Measurements from ENCODE around the gene FBXO15. TPM values are rescaled to one million over a fixed set of nuclear protein-coding genes. Genes with fewer than 3 reads are reported as not detected.

FBXO15 gene
- total and polyA plus RNA-seq, 2 donors (not counting 3 experiments of a cell fraction or from before 2014, with no cell fraction given), result not detected

DNA sequence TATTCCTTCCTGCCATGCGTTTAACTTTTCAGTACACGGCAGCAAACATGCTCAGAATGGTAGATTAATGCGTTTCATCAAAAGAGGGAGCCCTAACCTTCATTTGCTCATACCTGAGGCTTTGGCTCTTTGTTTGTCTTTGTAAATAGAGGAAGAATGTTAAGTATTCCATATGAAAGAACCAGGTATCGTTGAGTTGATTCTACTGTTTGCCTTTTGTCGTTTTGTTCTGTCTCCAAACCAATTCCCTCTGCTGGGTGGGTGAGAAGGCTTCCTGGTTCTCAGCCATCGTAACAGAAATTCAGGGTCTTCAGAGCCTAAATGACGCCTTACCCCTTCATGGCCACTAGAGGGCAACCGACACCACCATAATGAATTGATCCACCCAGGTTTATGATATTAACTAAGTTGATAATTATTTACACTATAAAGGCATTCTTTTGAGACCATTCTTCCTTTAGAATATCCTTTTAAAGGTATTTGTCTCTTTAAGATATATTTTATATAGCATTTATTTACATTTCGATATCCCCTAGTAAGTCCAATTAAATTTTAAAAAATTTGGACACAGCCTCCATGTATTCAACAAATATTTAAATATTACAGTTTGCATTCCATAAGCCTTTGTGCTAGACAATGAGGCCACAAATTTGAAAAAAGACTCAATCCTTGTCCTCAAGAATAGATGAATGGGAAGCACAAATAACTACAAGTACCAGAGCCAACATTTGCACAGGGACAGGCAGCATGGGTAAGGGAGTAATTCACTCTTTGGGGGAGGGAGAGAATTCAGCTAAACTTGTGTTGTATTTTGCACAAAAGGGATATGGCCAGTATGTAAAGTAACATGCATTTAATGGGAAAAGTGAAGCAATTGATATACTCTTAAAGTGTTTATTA, 48.8 kb upstream of the FBXO15 start:
- H4K20me1 ChIP-seq (replicated peaks; ENCODE audit: control insufficient read depth, extremely low read depth, insufficient read depth, low read length), result no peaks in the 10 kb centered on the region
- H3K27ac ChIP-seq (ENCODE audit: insufficient read depth, low read depth, low read length), result no peak overlapping the region
- no TSS peak for BruUV-seq (replicated peaks)
- no peaks in the 10 kb centered on the region for H3K79me2 ChIP-seq (ENCODE audit: control insufficient read depth, insufficient read depth, low read length)
- H3K9me1 ChIP-seq (replicated peaks; ENCODE audit: control insufficient read depth, extremely low read depth, insufficient read depth, low read length), result no peaks in the 10 kb centered on the region
- H3K9me3 ChIP-seq (replicated peaks; ENCODE audit: control insufficient read depth, insufficient read depth, low read length), result no peaks in the 10 kb centered on the region
- CTCF ChIA-PET, result interaction anchor here (1.0 to 4.5 kb wide), 11 partner anchors 12 to 355 kb away, joined by 3 to 130 read pairs (median 4); partner anchors contain the start of gene CNDP2
- peak overlapping the region; percentile 93 for H3K4me2 ChIP-seq (ENCODE audit: insufficient read depth, low read length)
- intact Hi-C loops (cut with micrococcal nuclease) (loop anchor here (1.0 to 5.0 kb wide), 6 partner anchors 96 to 1434 kb away; partner anchors contain the start of gene CYB5A), dilution Hi-C loops (cut with MboI; ENCODE audit: extremely low pct_ligation_motif_present, low sequenced_read_pairs) (no loop called here)
- DNase-seq (ENCODE audit: low read depth, low spot score) (peak; percentile 78), FAIRE-seq (peak; percentile 87)
- POLR2A ChIA-PET, result no interaction called here
- peak overlapping the region; percentile 97 for H2AFZ ChIP-seq (ENCODE audit: low read depth, low read length)
- TF ChIP-seq POLR2A (IDR thresholded peaks at IDR 0.05; ENCODE audit: low read depth, low read length) (no peak), POLR2AphosphoS5 (IDR thresholded peaks at IDR 0.05; ENCODE audit: insufficient read depth, low read depth, low read length) (no peak)
- TF ChIP-seq, protein P1, sequence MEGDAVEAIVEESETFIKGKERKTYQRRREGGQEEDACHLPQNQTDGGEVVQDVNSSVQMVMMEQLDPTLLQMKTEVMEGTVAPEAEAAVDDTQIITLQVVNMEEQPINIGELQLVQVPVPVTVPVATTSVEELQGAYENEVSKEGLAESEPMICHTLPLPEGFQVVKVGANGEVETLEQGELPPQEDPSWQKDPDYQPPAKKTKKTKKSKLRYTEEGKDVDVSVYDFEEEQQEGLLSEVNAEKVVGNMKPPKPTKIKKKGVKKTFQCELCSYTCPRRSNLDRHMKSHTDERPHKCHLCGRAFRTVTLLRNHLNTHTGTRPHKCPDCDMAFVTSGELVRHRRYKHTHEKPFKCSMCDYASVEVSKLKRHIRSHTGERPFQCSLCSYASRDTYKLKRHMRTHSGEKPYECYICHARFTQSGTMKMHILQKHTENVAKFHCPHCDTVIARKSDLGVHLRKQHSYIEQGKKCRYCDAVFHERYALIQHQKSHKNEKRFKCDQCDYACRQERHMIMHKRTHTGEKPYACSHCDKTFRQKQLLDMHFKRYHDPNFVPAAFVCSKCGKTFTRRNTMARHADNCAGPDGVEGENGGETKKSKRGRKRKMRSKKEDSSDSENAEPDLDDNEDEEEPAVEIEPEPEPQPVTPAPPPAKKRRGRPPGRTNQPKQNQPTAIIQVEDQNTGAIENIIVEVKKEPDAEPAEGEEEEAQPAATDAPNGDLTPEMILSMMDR (IDR thresholded peaks at IDR 0.05; ENCODE audit: extremely low read depth in 1 of 2, insufficient read depth in 1 of 2, low read depth in 1 of 2, low read length in 2 of 2), result peak; percentile 62 to 86
- H3K4me1 ChIP-seq (ENCODE audit: control insufficient read depth, extremely low read depth, insufficient read depth, low read length), result no peaks in the 10 kb centered on the region
- H3K36me3 ChIP-seq (ENCODE audit: control insufficient read depth in 2 of 2, extremely low read depth in 1 of 2, insufficient read depth in 2 of 2, low read length in 2 of 2), result no peaks in the 10 kb centered on the region
- peak overlapping the region in 2 of 3 experiments; percentile 14 to 48 for H3K4me3 ChIP-seq (replicated peaks in 1 of 3; ENCODE audit: insufficient read depth in 1 of 3, low read depth in 1 of 3, low read length in 3 of 3)
- H3K9ac ChIP-seq (replicated peaks; ENCODE audit: extremely low read depth, insufficient read depth, low read length), result no peak overlapping the region
- peaks cover 0 to 3% of the 10 kb centered on the region in 2 experiments for H3K27me3 ChIP-seq (ENCODE audit: control insufficient read depth in 2 of 2, insufficient read depth in 2 of 2, low read length in 2 of 2)

DNA sequence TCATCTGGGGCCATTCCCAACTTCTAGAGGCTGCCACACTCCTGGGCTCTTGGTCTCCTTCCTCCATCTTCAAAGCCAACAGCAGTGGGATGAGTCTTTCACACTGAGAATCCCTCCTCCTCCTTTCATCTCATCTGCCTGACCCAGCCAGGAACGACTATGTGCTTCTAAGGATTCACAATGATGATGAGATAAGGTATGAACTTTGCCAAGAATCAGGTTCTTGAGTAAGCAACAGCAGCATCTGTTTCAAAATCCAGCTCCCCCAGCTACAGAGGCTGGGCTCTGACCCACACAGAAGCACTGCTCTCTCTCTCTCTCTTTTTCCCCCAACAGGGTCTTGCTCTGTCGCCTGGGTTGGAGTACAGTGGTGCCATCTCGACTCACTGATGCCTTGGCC, 47.1 kb upstream of the FBXO15 start:
- Histone ChIP-seq H3K27me3 (ENCODE audit: control insufficient read depth in 2 of 2, insufficient read depth in 2 of 2, low read length in 2 of 2) (peaks cover 0 to 3% of the 10 kb centered on the region in 2 experiments), H3K9me1 (replicated peaks; ENCODE audit: control insufficient read depth, extremely low read depth, insufficient read depth, low read length) (no peaks in the 10 kb centered on the region), H3K4me2 (ENCODE audit: insufficient read depth, low read length) (no peak overlapping the region), H3K27ac (ENCODE audit: insufficient read depth, low read depth, low read length) (no peak overlapping the region), H3K36me3 (ENCODE audit: control insufficient read depth in 2 of 2, extremely low read depth in 1 of 2, insufficient read depth in 2 of 2, low read length in 2 of 2) (no peaks in the 10 kb centered on the region), H2AFZ (ENCODE audit: low read depth, low read length) (no peak overlapping the region), H3K79me2 (ENCODE audit: control insufficient read depth, insufficient read depth, low read length) (no peaks in the 10 kb centered on the region), H3K9me3 (replicated peaks; ENCODE audit: control insufficient read depth, insufficient read depth, low read length) (no peaks in the 10 kb centered on the region), H3K4me1 (ENCODE audit: control insufficient read depth, extremely low read depth, insufficient read depth, low read length) (no peaks in the 10 kb centered on the region), H4K20me1 (replicated peaks; ENCODE audit: control insufficient read depth, extremely low read depth, insufficient read depth, low read length) (no peaks in the 10 kb centered on the region), H3K9ac (replicated peaks; ENCODE audit: extremely low read depth, insufficient read depth, low read length) (no peak overlapping the region), H3K4me3 (replicated peaks in 1 of 3; ENCODE audit: insufficient read depth in 1 of 3, low read depth in 1 of 3, low read length in 3 of 3) (no peak overlapping the region)
- FAIRE-seq (no peak), DNase-seq (ENCODE audit: low read depth, low spot score) (no peak)
- TF ChIP-seq MYC (IDR thresholded peaks at IDR 0.05; ENCODE audit: low read depth, low read length) (no peak), EZH2 (IDR thresholded peaks at IDR 0.05; ENCODE audit: borderline replicate concordance, low read depth, low read length, severe bottlenecking) (no peak), MAX (IDR thresholded peaks at IDR 0.05; ENCODE audit: insufficient read depth, insufficient read length) (no peak), FOS (IDR thresholded peaks at IDR 0.05; ENCODE audit: borderline replicate concordance, insufficient read depth, low read length) (no peak), POLR2A (IDR thresholded peaks at IDR 0.05; ENCODE audit: low read depth, low read length) (no peak), POLR2AphosphoS5 (IDR thresholded peaks at IDR 0.05; ENCODE audit: insufficient read depth, low read depth, low read length) (no peak), GATA2 (IDR thresholded peaks at IDR 0.05; ENCODE audit: insufficient read depth, insufficient read length, low read depth, low read length) (no peak), JUN (IDR thresholded peaks at IDR 0.05; ENCODE audit: borderline replicate concordance, insufficient read depth, insufficient read length, low read depth) (no peak)
- TF ChIP-seq, protein P1 (IDR thresholded peaks at IDR 0.05; ENCODE audit: extremely low read depth in 1 of 2, insufficient read depth in 1 of 2, low read depth in 1 of 2, low read length in 2 of 2), result no peak
- ChIA-PET CTCF (interaction anchor here (0.6 to 4.6 kb wide), 9 partner anchors 9 to 1432 kb away, joined by 3 to 86 read pairs (median 3); no protein-coding TSS in a partner anchor), POLR2A (no interaction called here)
- dilution Hi-C loops (cut with MboI; ENCODE audit: extremely low pct_ligation_motif_present, low sequenced_read_pairs), result no loop called here
- intact Hi-C loops (cut with micrococcal nuclease), result loop anchor here (5.0 kb wide), 2 partner anchors 98 to 283 kb away; partner anchors contain the start of gene CYB5A
- no TSS peak for BruUV-seq (replicated peaks)
